D721Med (cell line): ENCODE data around the gene NTF4.
"Not testable (repeated sequence)": the region's sequence is repeated elsewhere in the genome, so short reads cannot be mapped to it uniquely, and the experiment has no call there.

Experiments used
- DNase-seq: peaks from one replicate; pipeline ENCODE4 v3.0.0; 2011; ENCODE audit warnings: low spot score; ENCODE audit not compliant: insufficient read length
- FAIRE-seq: peaks from 2 replicates; lab custom pipeline; 2011; peaks lifted over from hg19 to GRCh38; lab: Jason Lieb, UNC
- TF ChIP-seq, protein P1 (sequence below): IDR thresholded peaks from 2 replicates; pipeline ENCODE4 v1.5.1; 2012; ENCODE audit warnings: mild to moderate bottlenecking, control low read depth; ENCODE audit not compliant: insufficient read depth; ENCODE audit errors: missing control alignments

Gene NTF4

GRCh38 chr19:49085868-49086232 is 21.2 kb upstream of the NTF4 start:
- DNase-seq (no peak), FAIRE-seq (no peak)
- TF ChIP-seq, protein P1, sequence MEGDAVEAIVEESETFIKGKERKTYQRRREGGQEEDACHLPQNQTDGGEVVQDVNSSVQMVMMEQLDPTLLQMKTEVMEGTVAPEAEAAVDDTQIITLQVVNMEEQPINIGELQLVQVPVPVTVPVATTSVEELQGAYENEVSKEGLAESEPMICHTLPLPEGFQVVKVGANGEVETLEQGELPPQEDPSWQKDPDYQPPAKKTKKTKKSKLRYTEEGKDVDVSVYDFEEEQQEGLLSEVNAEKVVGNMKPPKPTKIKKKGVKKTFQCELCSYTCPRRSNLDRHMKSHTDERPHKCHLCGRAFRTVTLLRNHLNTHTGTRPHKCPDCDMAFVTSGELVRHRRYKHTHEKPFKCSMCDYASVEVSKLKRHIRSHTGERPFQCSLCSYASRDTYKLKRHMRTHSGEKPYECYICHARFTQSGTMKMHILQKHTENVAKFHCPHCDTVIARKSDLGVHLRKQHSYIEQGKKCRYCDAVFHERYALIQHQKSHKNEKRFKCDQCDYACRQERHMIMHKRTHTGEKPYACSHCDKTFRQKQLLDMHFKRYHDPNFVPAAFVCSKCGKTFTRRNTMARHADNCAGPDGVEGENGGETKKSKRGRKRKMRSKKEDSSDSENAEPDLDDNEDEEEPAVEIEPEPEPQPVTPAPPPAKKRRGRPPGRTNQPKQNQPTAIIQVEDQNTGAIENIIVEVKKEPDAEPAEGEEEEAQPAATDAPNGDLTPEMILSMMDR = no peak

DNA sequence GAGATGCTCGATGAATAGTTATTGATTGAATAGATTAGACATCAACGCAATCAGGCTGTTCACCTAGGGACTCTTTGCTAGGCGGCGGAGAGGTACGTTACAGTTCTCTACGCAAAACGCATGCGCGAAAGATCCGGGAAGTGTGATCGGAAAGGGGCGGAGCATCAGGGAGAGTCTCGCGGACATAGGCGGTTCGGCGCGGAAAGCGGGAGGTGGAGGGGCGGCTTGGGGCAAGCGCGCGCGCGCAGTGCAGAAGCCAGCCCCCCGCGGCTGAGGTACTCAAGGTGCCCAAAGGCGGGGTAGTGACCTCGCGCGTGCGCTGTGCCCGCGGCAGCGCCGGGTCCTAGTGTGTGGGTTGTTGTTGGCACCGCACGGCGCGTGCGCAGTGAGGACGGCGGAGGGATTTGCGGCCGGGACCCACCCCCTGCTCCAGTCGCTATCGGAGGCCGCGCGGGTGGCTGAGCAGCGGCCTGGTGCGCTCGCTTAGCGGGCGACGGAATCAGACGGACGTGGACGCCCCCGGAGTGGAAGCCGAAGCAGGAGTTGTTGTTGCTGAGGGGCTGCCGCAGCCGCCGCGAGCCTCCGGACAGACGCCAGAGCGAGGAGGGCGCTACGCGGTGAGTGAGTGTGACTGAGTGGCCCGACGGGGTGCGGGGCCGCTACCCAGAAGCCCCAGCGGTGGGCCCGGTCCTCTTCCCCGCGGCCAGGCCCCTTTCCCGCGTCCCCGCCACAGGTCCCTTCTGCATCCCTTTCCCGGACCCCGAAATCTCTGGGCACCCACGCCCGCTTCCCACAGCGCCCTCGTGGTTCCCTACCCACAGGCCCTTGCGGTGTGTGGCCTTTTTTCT is 20.6 kb upstream of the NTF4 start, which contains the start of gene SNRNP70:
SNRNP70 (plus strand) TSS at position 432 of the 848 bp plus-strand sequence. CDS start 964 bp downstream, outside the sequence.
- no peak for FAIRE-seq
- DNase-seq = peak; percentile 99
- TF ChIP-seq, protein P1 = no peak

DNA sequence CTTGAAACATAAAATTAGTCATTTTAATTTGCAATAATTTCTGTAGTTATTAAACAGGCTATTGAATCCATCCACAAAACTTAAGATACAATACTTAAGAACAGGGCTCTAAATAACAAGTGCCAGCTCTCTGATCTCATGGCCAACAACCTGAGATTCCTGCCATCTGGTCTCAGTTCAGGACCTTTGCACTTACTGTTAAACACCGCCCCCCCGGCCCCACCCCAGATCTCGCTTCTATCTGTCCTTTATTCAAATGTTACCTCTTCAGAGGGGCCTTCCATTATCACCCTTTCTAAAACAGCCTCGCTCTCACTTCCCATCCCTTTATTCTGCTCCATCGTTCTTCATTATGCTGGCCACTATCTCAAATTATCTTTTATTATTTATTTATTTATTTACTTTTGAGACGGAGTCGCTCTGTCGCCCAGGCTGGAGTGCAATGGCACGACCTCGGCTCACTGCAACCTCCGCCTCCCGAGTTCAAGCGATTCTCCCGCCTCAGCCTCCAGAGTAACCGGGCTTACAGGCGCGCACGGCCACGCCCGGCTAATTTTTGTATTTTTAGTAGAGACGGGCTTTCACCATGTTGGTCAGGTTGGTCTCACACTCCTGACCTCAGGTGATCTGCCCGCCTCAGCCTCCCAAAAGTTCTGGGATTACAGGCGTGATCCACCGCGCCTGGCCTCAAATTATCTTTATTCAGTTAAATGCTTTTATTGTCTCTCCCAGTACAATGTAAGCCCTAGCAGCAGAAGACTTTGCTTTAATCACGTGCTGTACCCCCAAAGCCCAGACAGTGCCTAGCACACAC is 19.8 kb upstream of the NTF4 start:
- FAIRE-seq (no peak), DNase-seq (no peak)
- TF ChIP-seq, protein P1 = no peak

GRCh38 chr19:49081273-49081672 is 16.7 kb upstream of the NTF4 start:
- TF ChIP-seq, protein P1 = no peak
- FAIRE-seq = no peak
- no peak for DNase-seq

GRCh38 chr19:49080392-49080791 is 15.8 kb upstream of the NTF4 start:
- TF ChIP-seq, protein P1 = no peak
- FAIRE-seq (no peak), DNase-seq (no peak)

GRCh38 chr19:49074869-49075268 is 10.3 kb upstream of the NTF4 start:
- not testable (repeated sequence) for DNase-seq, FAIRE-seq
- TF ChIP-seq, protein P1 = peak; percentile 49
